Suprapubic skin (tissue), 4 donors: ENCODE measurements around the gene LRRTM4. TPM values are rescaled to one million over a fixed set of nuclear protein-coding genes. Genes with fewer than 3 reads are reported as not detected.

Experiments used
- DNase-seq, 2 donors: peaks; one replicate each; pipeline ENCODE4 v3.0.0-alpha.2; 2019; ENCODE audit warnings: low spot score in 2 of 2
- H3K27ac ChIP-seq: fragments of 200-600 bp; sonication (generic); one replicate; pipeline ENCODE4 v1.5.1; 2019
- H3K27me3 ChIP-seq: fragments of 200-600 bp; sonication (generic); one replicate; pipeline ENCODE4 v1.5.1; 2019
- H3K36me3 ChIP-seq: fragments of 200-600 bp; sonication (generic); one replicate; pipeline ENCODE4 v1.5.1; 2019
- H3K4me1 ChIP-seq: fragments of 200-600 bp; sonication (generic); one replicate; pipeline ENCODE4 v1.5.1; 2019
- H3K4me3 ChIP-seq: fragments of 200-600 bp; sonication (generic); one replicate; pipeline ENCODE4 v1.5.1; 2019; ENCODE audit warnings: mild to moderate bottlenecking
- H3K9me3 ChIP-seq: fragments of 200-600 bp; sonication (generic); one replicate; pipeline ENCODE4 v1.5.1; 2019
- EP300 ChIP-seq: sonication (generic); formaldehyde crosslinking; IDR thresholded peaks from one replicate; pipeline ENCODE4 v1.6.1; 2017; ENCODE audit warnings: antibody characterized with exemption
- POLR2A ChIP-seq, 2 donors: fragments of 450-650 bp; IDR thresholded peaks; one replicate each; pipeline ENCODE4 v1.6.1; 2017; ENCODE audit warnings: antibody characterized with exemption in 2 of 2, mild to moderate bottlenecking in 2 of 2, moderate library complexity in 2 of 2
- POLR2AphosphoS5 ChIP-seq, 3 donors: sonication (generic); formaldehyde crosslinking; IDR thresholded peaks; one replicate each; pipeline ENCODE4 v1.6.1; 2017; ENCODE audit warnings: antibody characterized with exemption in 3 of 3
- WGBS: methylation state at CpG from one replicate; pipeline ENCODE4 v1.1.5; 2018; 5-methylcytosine and 5-hydroxymethylcytosine counted together
- total RNA-seq, 4 donors: library from RNA; depleted of rRNA; stranded (reverse); fragments of >200 nt; gene quantifications; one replicate each; pipeline ENCODE4 v1.1.0, GENCODE V29; 2016
- TF ChIP-seq, protein P1 (sequence below), 2 donors: fragments of 200-600 bp in 1 of 2; fragments of 450-650 bp in 1 of 2; sonication (generic) in 1 of 2; IDR thresholded peaks; one replicate each; pipeline ENCODE4 v1.5.1; 2016 to 2019; ENCODE audit warnings: antibody characterized with exemption in 2 of 2, mild to moderate bottlenecking in 1 of 2, moderate library complexity in 1 of 2

Gene LRRTM4
- total RNA-seq, 4 donors from 2014 or later = not detected

DNA sequence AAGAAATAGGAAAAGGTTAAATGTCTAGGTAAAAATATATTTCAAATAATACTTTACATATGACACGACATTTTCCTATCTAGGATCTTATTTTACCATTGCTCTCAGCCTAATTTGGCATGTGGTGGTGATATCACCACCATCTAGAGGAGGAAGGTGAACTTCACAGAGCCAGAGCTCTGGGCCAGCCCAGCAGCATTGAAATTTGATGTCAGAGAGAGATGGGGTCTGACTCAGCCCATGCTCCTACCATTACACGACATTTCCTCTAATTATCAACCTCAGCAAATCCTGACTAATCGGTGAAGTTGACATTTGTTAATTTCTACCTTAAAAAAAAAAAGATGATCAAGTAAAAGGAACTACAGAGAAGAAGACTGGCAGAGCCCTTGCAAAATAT, 42.3 kb downstream of the LRRTM4 start:
- H3K27me3 ChIP-seq = no peaks in the 10 kb centered on the region
- H3K36me3 ChIP-seq = no peaks in the 10 kb centered on the region
- no peak for DNase-seq
- no peak for TF ChIP-seq POLR2AphosphoS5 (IDR thresholded peaks at IDR 0.05)
- TF ChIP-seq, protein P1, sequence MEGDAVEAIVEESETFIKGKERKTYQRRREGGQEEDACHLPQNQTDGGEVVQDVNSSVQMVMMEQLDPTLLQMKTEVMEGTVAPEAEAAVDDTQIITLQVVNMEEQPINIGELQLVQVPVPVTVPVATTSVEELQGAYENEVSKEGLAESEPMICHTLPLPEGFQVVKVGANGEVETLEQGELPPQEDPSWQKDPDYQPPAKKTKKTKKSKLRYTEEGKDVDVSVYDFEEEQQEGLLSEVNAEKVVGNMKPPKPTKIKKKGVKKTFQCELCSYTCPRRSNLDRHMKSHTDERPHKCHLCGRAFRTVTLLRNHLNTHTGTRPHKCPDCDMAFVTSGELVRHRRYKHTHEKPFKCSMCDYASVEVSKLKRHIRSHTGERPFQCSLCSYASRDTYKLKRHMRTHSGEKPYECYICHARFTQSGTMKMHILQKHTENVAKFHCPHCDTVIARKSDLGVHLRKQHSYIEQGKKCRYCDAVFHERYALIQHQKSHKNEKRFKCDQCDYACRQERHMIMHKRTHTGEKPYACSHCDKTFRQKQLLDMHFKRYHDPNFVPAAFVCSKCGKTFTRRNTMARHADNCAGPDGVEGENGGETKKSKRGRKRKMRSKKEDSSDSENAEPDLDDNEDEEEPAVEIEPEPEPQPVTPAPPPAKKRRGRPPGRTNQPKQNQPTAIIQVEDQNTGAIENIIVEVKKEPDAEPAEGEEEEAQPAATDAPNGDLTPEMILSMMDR (IDR thresholded peaks at IDR 0.05) = no peak
- no peak for TF ChIP-seq POLR2A (IDR thresholded peaks at IDR 0.05)
- no peaks in the 10 kb centered on the region for H3K9me3 ChIP-seq
- no peak overlapping the region for H3K27ac ChIP-seq
- H3K4me3 ChIP-seq = no peak overlapping the region
- no peaks in the 10 kb centered on the region for H3K4me1 ChIP-seq
- WGBS = 67% methylated on average over 3 of the region's 3 CpGs

DNA sequence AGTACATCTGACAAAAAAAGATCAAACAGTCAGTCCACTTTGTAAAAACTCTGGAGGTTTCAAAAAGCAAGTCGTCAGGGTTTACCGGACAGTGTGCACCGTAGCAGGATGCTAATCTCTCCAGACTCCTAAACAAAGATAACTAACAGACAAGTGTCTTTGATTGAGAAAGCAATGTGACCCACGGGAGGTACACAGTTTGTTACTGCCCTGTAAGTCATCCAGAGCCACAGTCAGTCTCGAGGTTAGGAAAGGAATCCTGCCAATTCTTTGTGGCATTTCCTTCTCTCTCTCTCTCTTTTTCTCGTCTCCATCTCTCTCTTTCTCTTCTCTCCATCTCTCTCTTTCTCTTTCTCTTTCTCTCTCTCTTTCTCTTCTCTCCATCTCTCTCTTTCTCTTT, 42.8 kb downstream of the LRRTM4 start:
- Histone ChIP-seq H3K27ac (no peak overlapping the region), H3K36me3 (no peaks in the 10 kb centered on the region), H3K4me1 (no peaks in the 10 kb centered on the region), H3K27me3 (no peaks in the 10 kb centered on the region), H3K4me3 (no peak overlapping the region), H3K9me3 (no peaks in the 10 kb centered on the region)
- TF ChIP-seq, protein P1 (IDR thresholded peaks at IDR 0.05) = no peak
- no peak for TF ChIP-seq POLR2AphosphoS5 (IDR thresholded peaks at IDR 0.05)
- TF ChIP-seq POLR2A (IDR thresholded peaks at IDR 0.05) = no peak
- TF ChIP-seq EP300 = no peak
- 53% methylated on average over 6 of the region's 6 CpGs for WGBS
- DNase-seq = no peak

DNA sequence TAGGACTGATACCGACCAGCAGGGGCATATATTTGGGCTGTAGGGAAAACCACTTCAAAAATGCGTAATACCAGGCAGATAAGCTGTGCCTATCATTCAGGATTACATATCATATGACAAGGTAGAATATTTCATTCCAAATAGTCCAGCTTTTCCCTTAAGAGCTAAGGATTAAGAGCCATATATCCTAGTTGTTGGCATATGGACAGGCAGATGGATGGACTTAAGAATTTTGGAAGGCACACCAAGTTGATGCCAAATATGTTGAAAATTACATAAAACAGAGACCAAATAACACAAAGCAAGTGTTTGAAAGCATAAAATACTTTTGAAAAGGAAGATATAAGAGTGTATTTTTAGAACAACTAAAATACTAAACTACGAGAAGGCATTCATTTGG, 52.1 kb downstream of the LRRTM4 start:
- H3K27ac ChIP-seq = no peak overlapping the region

DNA sequence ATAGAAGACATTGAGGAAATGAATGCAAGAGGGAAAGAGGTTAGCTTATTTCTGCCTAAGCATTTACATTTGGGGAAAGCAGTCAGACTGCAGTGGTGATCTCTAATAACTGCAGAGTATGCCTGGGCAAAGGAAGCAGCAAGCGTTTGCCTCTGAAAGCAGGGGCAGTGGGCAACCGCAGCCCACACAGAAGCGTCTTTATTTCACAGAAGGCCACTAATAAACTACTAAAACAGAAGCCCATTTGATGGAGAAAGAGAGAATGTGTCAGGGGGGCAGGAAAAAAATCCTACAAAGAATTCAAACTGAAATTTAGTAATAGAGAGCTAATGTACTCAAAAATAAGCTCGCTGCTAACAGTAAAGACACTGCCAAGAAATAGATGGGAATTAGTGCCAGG, 53.1 kb downstream of the LRRTM4 start:
- H3K27ac ChIP-seq = no peak overlapping the region
- no peaks in the 10 kb centered on the region for H3K36me3 ChIP-seq
- whole genome bisulfite sequencing = 69% methylated on average over 4 of the region's 4 CpGs
- H3K4me3 ChIP-seq = no peak overlapping the region
- no peaks in the 10 kb centered on the region for H3K9me3 ChIP-seq
- no peaks in the 10 kb centered on the region for H3K27me3 ChIP-seq
- DNase-seq = no peak
- no peaks in the 10 kb centered on the region for H3K4me1 ChIP-seq
- TF ChIP-seq, protein P1 (IDR thresholded peaks at IDR 0.05) = no peak
- no peak for TF ChIP-seq POLR2AphosphoS5 (IDR thresholded peaks at IDR 0.05)
- no peak for TF ChIP-seq EP300
- no peak for TF ChIP-seq POLR2A (IDR thresholded peaks at IDR 0.05)

More for the DNA sequence above, 52.1 kb downstream of the LRRTM4 start:
- Histone ChIP-seq H3K36me3 (no peaks in the 10 kb centered on the region), H3K4me1 (no peaks in the 10 kb centered on the region), H3K9me3 (no peaks in the 10 kb centered on the region), H3K27me3 (no peaks in the 10 kb centered on the region), H3K4me3 (no peak overlapping the region)
- TF ChIP-seq EP300 (no peak), POLR2A (IDR thresholded peaks at IDR 0.05) (no peak), POLR2AphosphoS5 (IDR thresholded peaks at IDR 0.05) (no peak)
- TF ChIP-seq, protein P1 (IDR thresholded peaks at IDR 0.05) = no peak
- WGBS = 63% methylated on average over 3 of the region's 3 CpGs
- DNase-seq = no peak

DNA sequence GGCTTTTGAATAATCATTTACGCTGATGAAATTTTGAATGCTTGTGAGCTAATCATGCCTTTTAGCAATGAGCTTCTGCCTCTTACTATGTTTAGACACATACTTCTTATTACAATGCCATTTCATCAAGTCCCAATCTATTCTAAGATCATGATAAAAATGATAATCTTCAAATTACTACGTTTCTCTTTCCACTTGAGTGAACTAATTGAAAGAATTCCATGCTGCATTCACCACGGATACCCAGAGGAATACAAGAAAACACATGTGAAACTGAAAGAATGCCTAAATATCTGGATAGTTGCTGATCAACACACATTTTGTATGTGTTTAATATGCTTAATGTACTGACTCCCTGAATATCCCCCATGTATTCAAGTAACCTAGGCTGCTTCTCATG, 62.3 kb downstream of the LRRTM4 start:
- H3K4me1 ChIP-seq = no peaks in the 10 kb centered on the region
- H3K36me3 ChIP-seq = no peaks in the 10 kb centered on the region
- no peak for DNase-seq
- TF ChIP-seq EP300 (no peak), POLR2A (IDR thresholded peaks at IDR 0.05) (no peak), POLR2AphosphoS5 (IDR thresholded peaks at IDR 0.05) (no peak)
- TF ChIP-seq, protein P1 (IDR thresholded peaks at IDR 0.05) = no peak
- H3K9me3 ChIP-seq = no peaks in the 10 kb centered on the region
- no peak overlapping the region for H3K4me3 ChIP-seq
- no peak overlapping the region for H3K27ac ChIP-seq
- WGBS = 41% methylated on average over 3 of the region's 3 CpGs
- H3K27me3 ChIP-seq = no peaks in the 10 kb centered on the region
